Activated naive CD4-positive, alpha-beta T cell treated with anti-CD3 and anti-CD28 coated beads, Interleukin-2, amount 50 U/mL, for 72 hours (primary cell): ENCODE results near the gene RHD. TPM values are rescaled to one million over a fixed set of nuclear protein-coding genes. Genes with fewer than 3 reads are reported as not detected.
"Not testable (repeated sequence)": the region's sequence is repeated elsewhere in the genome, so short reads cannot be mapped to it uniquely, and the experiment has no call there.

ENCODE experiments used
- ATAC-seq, 2 donors: fragments of 150-1000 bp; cut with Tn5 transposase; 2 replicates each; pipeline ENCODE4 v1.10.0; 2021; ENCODE audit warnings: mild to moderate bottlenecking in 2 of 2, moderate library complexity in 2 of 2
- DNase-seq, 2 donors: peaks; one replicate each; pipeline ENCODE4 v3.0.0; 2021 to 2022; ENCODE audit warnings: low spot score in 2 of 2
- H3K27ac Mint-ChIP-seq, 2 donors: one replicate each; pipeline ENCODE4 v1.8.0; 2022; ENCODE audit warnings: mild to moderate bottlenecking in 2 of 2, mixed read lengths in 2 of 2
- H3K36me3 Mint-ChIP-seq, 2 donors: one replicate each; pipeline ENCODE4 v1.8.0; 2022; ENCODE audit warnings: mixed read lengths in 2 of 2
- H3K9me3 Mint-ChIP-seq, 2 donors: one replicate each; pipeline ENCODE4 v1.8.0; 2022; ENCODE audit warnings: mixed read lengths in 2 of 2
- total RNA-seq, 2 donors: library from RNA; stranded (reverse); gene quantifications; one replicate each; pipeline ENCODE4 v1.2.3, GENCODE V29; 2022

The RHD gene
- total RNA-seq, 2 donors from 2014 or later: not detected

GRCh38 chr1:25327864-25328790 is 55.8 kb downstream of the RHD start:
- not testable (repeated sequence) for H3K36me3 Mint-ChIP-seq, DNase-seq, H3K27ac Mint-ChIP-seq, H3K9me3 Mint-ChIP-seq
- peak; percentile 57 to 74 for ATAC-seq

- not testable (repeated sequence) for H3K27ac Mint-ChIP-seq, H3K9me3 Mint-ChIP-seq, DNase-seq, H3K36me3 Mint-ChIP-seq, ATAC-seq
Observed at GRCh38 chr1:25328791-25329185, 56.5 kb downstream of the RHD start.

- not testable (repeated sequence) for H3K36me3 Mint-ChIP-seq, DNase-seq, H3K9me3 Mint-ChIP-seq, ATAC-seq
- H3K27ac Mint-ChIP-seq: peak overlapping the region in 1 of 2 donors; percentile 85
Observed at GRCh38 chr1:25329336-25329735, 57.0 kb downstream of the RHD start.

- H3K9me3 Mint-ChIP-seq, DNase-seq, H3K36me3 Mint-ChIP-seq: not testable (repeated sequence)
- peak overlapping the region in 1 of 2 donors; percentile 85 for H3K27ac Mint-ChIP-seq
- ATAC-seq: peak; percentile 72 to 93
Observed at GRCh38 chr1:25329950-25330349, 57.6 kb downstream of the RHD start.

GRCh38 chr1:25336922-25337354 is 64.6 kb downstream of the RHD start:
- peak overlapping the region; percentile 78 to 94 for H3K27ac Mint-ChIP-seq
- H3K9me3 Mint-ChIP-seq, H3K36me3 Mint-ChIP-seq: not testable (repeated sequence)
- ATAC-seq (peak; percentile 4 to 13), DNase-seq (peak; percentile 16 to 65)

GRCh38 chr1:25337483-25338187 is 65.3 kb downstream of the RHD start:
- peak overlapping the region; percentile 89 to 96 for H3K27ac Mint-ChIP-seq
- DNase-seq (peak in 1 of 2 donors; percentile 24), ATAC-seq (peak; percentile 71)
- H3K9me3 Mint-ChIP-seq, H3K36me3 Mint-ChIP-seq: not testable (repeated sequence)

- DNase-seq (peak; percentile 93 to 95), ATAC-seq (peak; percentile 76 to 84)
- Mint-ChIP-seq H3K9me3 (no peaks in the 10 kb centered on the region), H3K27ac (peak within 1 kb of the TSS; percentile 89 to 96), H3K36me3 (peaks cover 6 to 14% of the 10 kb centered on the region in 2 donors)
Observed at GRCh38 chr1:25338188-25338981, 66.1 kb downstream of the RHD start, which contains the start of gene TMEM50A. TMEM50A (plus strand) TSS chr1:25338334; CDS start chr1:25340487, 2,153 bp downstream.

- DNase-seq: no peak
- Mint-ChIP-seq H3K36me3 (peaks cover 6 to 19% of the 10 kb centered on the region in 2 donors), H3K27ac (peak overlapping the region; percentile 77 to 89), H3K9me3 (no peaks in the 10 kb centered on the region)
- no peak for ATAC-seq
Observed at GRCh38 chr1:25338986-25339385, 66.7 kb downstream of the RHD start.

- peaks cover 5 to 22% of the 10 kb centered on the region in 2 donors for H3K36me3 Mint-ChIP-seq
- H3K9me3 Mint-ChIP-seq: no peaks in the 10 kb centered on the region
- DNase-seq (no peak), ATAC-seq (no peak)
- no peak overlapping the region for H3K27ac Mint-ChIP-seq
Observed at GRCh38 chr1:25341746-25342145, 69.4 kb downstream of the RHD start.

GRCh38 chr1:25342846-25343245 is 70.5 kb downstream of the RHD start:
- Mint-ChIP-seq H3K27ac (no peak overlapping the region), H3K36me3 (peaks cover 0 to 18% of the 10 kb centered on the region in 2 donors), H3K9me3 (no peaks in the 10 kb centered on the region)
- no peak for ATAC-seq
- DNase-seq: no peak

GRCh38 chr1:25343872-25344271 is 71.6 kb downstream of the RHD start:
- peak overlapping the region in 1 of 2 donors; percentile 32 for H3K27ac Mint-ChIP-seq
- no peak for ATAC-seq
- H3K36me3 Mint-ChIP-seq: peaks cover 0 to 18% of the 10 kb centered on the region in 2 donors

GRCh38 chr1:25347556-25347955 is 75.2 kb downstream of the RHD start:
- Mint-ChIP-seq H3K36me3 (peaks cover 0 to 18% of the 10 kb centered on the region in 2 donors), H3K27ac (no peak overlapping the region)

More at GRCh38 chr1:25343872-25344271, 71.6 kb downstream of the RHD start:
- no peak for DNase-seq
- H3K9me3 Mint-ChIP-seq: no peaks in the 10 kb centered on the region

GRCh38 chr1:25349606-25350005 is 77.3 kb downstream of the RHD start:
- ATAC-seq: no peak
- no peak for DNase-seq
- Mint-ChIP-seq H3K36me3 (peaks cover 0 to 6% of the 10 kb centered on the region in 2 donors), H3K27ac (no peak overlapping the region), H3K9me3 (no peaks in the 10 kb centered on the region)

More at GRCh38 chr1:25347556-25347955, 75.2 kb downstream of the RHD start:
- no peak for ATAC-seq
- no peaks in the 10 kb centered on the region for H3K9me3 Mint-ChIP-seq
- no peak for DNase-seq

- ATAC-seq (peak; percentile 34 to 77), DNase-seq (no peak)
- H3K36me3 Mint-ChIP-seq: peaks cover 0 to 20% of the 10 kb centered on the region in 2 donors
- no peaks in the 10 kb centered on the region for H3K9me3 Mint-ChIP-seq
- peak overlapping the region; percentile 59 to 92 for H3K27ac Mint-ChIP-seq
Observed at GRCh38 chr1:25355841-25356395, 83.6 kb downstream of the RHD start.

- H3K36me3 Mint-ChIP-seq: peaks cover 4 to 25% of the 10 kb centered on the region in 2 donors
- no peaks in the 10 kb centered on the region for H3K9me3 Mint-ChIP-seq
- ATAC-seq (no peak), DNase-seq (no peak)
- H3K27ac Mint-ChIP-seq: peak overlapping the region; percentile 59 to 92
Observed at GRCh38 chr1:25356441-25356840, 84.1 kb downstream of the RHD start.

- DNase-seq: no peak
- peak overlapping the region; percentile 59 to 84 for H3K27ac Mint-ChIP-seq
- no peaks in the 10 kb centered on the region for H3K9me3 Mint-ChIP-seq
- no peak for ATAC-seq
- peaks cover 8 to 25% of the 10 kb centered on the region in 2 donors for H3K36me3 Mint-ChIP-seq
Observed at GRCh38 chr1:25356848-25357247, 84.5 kb downstream of the RHD start.
